SK-N-SH (cell line): ENCODE data around the gene PCCB. TPM values are rescaled to one million over a fixed set of nuclear protein-coding genes. Genes with fewer than 3 reads are reported as not detected.

Source experiments
- CTCF ChIA-PET: fragments of 300-600, 350-600 bp; formaldehyde crosslinking; extraction: SDS; loops from one replicate; lab custom pipeline; 2021; lab: Yijun Ruan, JAX
- POLR2A ChIA-PET: fragments of 350-600 bp; sonication (Branson Sonifier 250); formaldehyde crosslinking; extraction: SDS; loops from one replicate; lab custom pipeline; 2020; ENCODE audit warnings: antibody characterized with exemption, inconsistent platforms; lab: Yijun Ruan, JAX
- DNase-seq: peaks from one replicate; pipeline ENCODE4 v3.0.0; 2012
- H2AFZ ChIP-seq: fragments of 200-600 bp; sonication (generic); 2 replicates; pipeline ENCODE4 v1.8.1; 2016; ENCODE audit warnings: antibody characterized with exemption, mild to moderate bottlenecking, low read depth
- H3F3A ChIP-seq: fragments of 200-600 bp; sonication (generic); replicated peaks from 2 replicates; pipeline ENCODE3; 2016; ENCODE audit warnings: antibody characterized with exemption, mild to moderate bottlenecking; ENCODE audit not compliant: insufficient read depth
- H3K27ac ChIP-seq, 2 experiments: fragments of 200-500 bp in 1 of 2; fragments of 200-600 bp in 1 of 2; sonication (Bioruptor generic) in 1 of 2; sonication (generic), shearing (Covaris generic) in 1 of 2; 2 replicates each; pipeline versions ENCODE4 v1.5.1 to v1.6.1; 2014 to 2016; ENCODE audit warnings: low read depth in 2 of 2, inconsistent platforms in 1 of 2, low read length in 1 of 2, mild to moderate bottlenecking in 1 of 2, mixed read lengths in 1 of 2
- H3K27me3 ChIP-seq: fragments of 200-600 bp; sonication (generic), shearing (Covaris generic); 2 replicates; pipeline ENCODE4 v1.6.1; 2016; ENCODE audit warnings: mixed run types; ENCODE audit not compliant: insufficient read depth
- H3K36me3 ChIP-seq, 2 experiments: fragments of 200-500 bp in 1 of 2; fragments of 200-600 bp in 1 of 2; sonication (Bioruptor generic) in 1 of 2; sonication (generic) in 1 of 2; replicated peaks in 1 of 2; 2 replicates each; pipeline versions ENCODE3 to v1.5.1; 2014 to 2016; ENCODE audit warnings: low read length in 1 of 2, mild to moderate bottlenecking in 1 of 2; ENCODE audit not compliant: insufficient read depth in 2 of 2, control insufficient read depth in 1 of 2
- H3K4me1 ChIP-seq, 2 experiments: fragments of 200-500 bp in 1 of 2; fragments of 200-600 bp in 1 of 2; sonication (Bioruptor generic) in 1 of 2; sonication (generic), shearing (Covaris generic) in 1 of 2; 2 replicates each; pipeline versions ENCODE4 v1.5.1 to v1.6.1; 2014 to 2016; ENCODE audit warnings: low read depth in 1 of 2, low read length in 1 of 2, mixed run types in 1 of 2; ENCODE audit not compliant: insufficient read depth in 2 of 2, control insufficient read depth in 1 of 2
- H3K4me2 ChIP-seq: fragments of 200-600 bp; sonication (generic), shearing (Covaris generic); 2 replicates; pipeline ENCODE4 v1.6.1; 2017; ENCODE audit warnings: mixed run types
- H3K4me3 ChIP-seq, 2 experiments: fragments of 200-500 bp in 1 of 2; fragments of 200-600 bp in 1 of 2; sonication (Bioruptor generic) in 1 of 2; sonication (generic), shearing (Covaris generic) in 1 of 2; 2 replicates each; pipeline versions ENCODE4 v1.5.1 to v1.8.1; 2014 to 2016; ENCODE audit warnings: low read depth in 2 of 2, inconsistent platforms in 1 of 2, low read length in 1 of 2, mild to moderate bottlenecking in 1 of 2, mixed read lengths in 1 of 2, moderate library complexity in 1 of 2
- H3K79me2 ChIP-seq: fragments of 200-600 bp; sonication (generic); 2 replicates; pipeline ENCODE4 v1.8.1; 2017; ENCODE audit warnings: mild to moderate bottlenecking; ENCODE audit not compliant: insufficient read depth
- H3K9ac ChIP-seq: fragments of 200-600 bp; sonication (generic); 2 replicates; pipeline ENCODE4 v1.6.1; 2017; ENCODE audit warnings: mixed run types
- H3K9me2 ChIP-seq: fragments of 200-600 bp; sonication (generic); 2 replicates; pipeline ENCODE4 v1.6.1; 2017; ENCODE audit warnings: mixed run types
- H3K9me3 ChIP-seq: fragments of 200-600 bp; sonication (generic); 2 replicates; pipeline ENCODE4 v1.6.1; 2017; ENCODE audit warnings: mixed run types, mild to moderate bottlenecking, moderate library complexity
- H4K20me1 ChIP-seq: fragments of 200-600 bp; sonication (generic); 2 replicates; pipeline ENCODE4 v1.6.1; 2017; ENCODE audit warnings: mild to moderate bottlenecking, mixed run types; ENCODE audit not compliant: insufficient read depth
- EP300 ChIP-seq, 2 experiments: IDR thresholded peaks; 2 replicates each; pipeline versions ENCODE4 v1.4.0 to v1.6.1; 2012; ENCODE audit warnings: borderline replicate concordance in 1 of 2, low read depth in 1 of 2, low read length in 1 of 2
- FOSL2 ChIP-seq: IDR thresholded peaks from 2 replicates; pipeline ENCODE4 v1.4.0; 2012; ENCODE audit warnings: low read depth, mild to moderate bottlenecking, moderate library complexity, borderline replicate concordance
- JUND ChIP-seq: IDR thresholded peaks from 2 replicates; pipeline ENCODE4 v1.4.0; 2012
- MEF2A ChIP-seq: IDR thresholded peaks from 2 replicates; pipeline ENCODE4 v1.4.0; 2012; ENCODE audit warnings: low read depth, borderline replicate concordance
- NFIC ChIP-seq: IDR thresholded peaks from 2 replicates; pipeline ENCODE4 v1.4.0; 2012; ENCODE audit warnings: borderline replicate concordance
- NRF1 ChIP-seq: IDR thresholded peaks from 2 replicates; pipeline ENCODE4 v1.6.1; 2012; ENCODE audit warnings: low read depth, mild to moderate bottlenecking, low read length
- POLR2AphosphoS5 ChIP-seq: IDR thresholded peaks from 2 replicates; pipeline ENCODE4 v1.6.1; 2012; ENCODE audit warnings: low read depth, low read length
- RFX5 ChIP-seq: IDR thresholded peaks from 2 replicates; pipeline ENCODE4 v1.6.1; 2012; ENCODE audit warnings: mild to moderate bottlenecking, improper control_type of control experiment, low read length
- SIN3A ChIP-seq: IDR thresholded peaks from 2 replicates; pipeline ENCODE4 v1.6.1; 2012; ENCODE audit warnings: low read depth, mild to moderate bottlenecking, low read length, moderate library complexity, borderline replicate concordance
- TCF12 ChIP-seq: IDR thresholded peaks from 2 replicates; pipeline ENCODE4 v1.4.0; 2012
- TEAD4 ChIP-seq: IDR thresholded peaks from 2 replicates; pipeline ENCODE4 v1.4.0; 2012; ENCODE audit warnings: mild to moderate bottlenecking, borderline replicate concordance; ENCODE audit not compliant: insufficient read depth
- WGBS: methylation state at CpG from one replicate; pipeline ENCODE4 v1.1.6; 2017; ENCODE audit warnings: low lambda C conversion rate; 5-methylcytosine and 5-hydroxymethylcytosine counted together
- polyA plus RNA-seq, 3 experiments: library from polyadenylated mRNA; depleted of rRNA; stranded (reverse); fragments of >200 nt; gene quantifications; 2 replicates each; pipeline ENCODE4 v1.2.3, GENCODE V29; 2012
- TF ChIP-seq, protein P1 (sequence below): IDR thresholded peaks from 2 replicates; pipeline ENCODE4; 2012
- TF ChIP-seq, protein P2 (sequence below): IDR thresholded peaks from 2 replicates; pipeline ENCODE4 v1.4.0; 2012; ENCODE audit warnings: low read depth
- TF ChIP-seq, protein P3 (sequence below): IDR thresholded peaks from 2 replicates; pipeline ENCODE4 v1.6.1; 2012; ENCODE audit warnings: mild to moderate bottlenecking, low read depth, low read length, moderate library complexity

Gene PCCB
- polyA plus RNA-seq, 1 of the 3 experiments (the other 2 are of a cell fraction) = 67.5 TPM

DNA sequence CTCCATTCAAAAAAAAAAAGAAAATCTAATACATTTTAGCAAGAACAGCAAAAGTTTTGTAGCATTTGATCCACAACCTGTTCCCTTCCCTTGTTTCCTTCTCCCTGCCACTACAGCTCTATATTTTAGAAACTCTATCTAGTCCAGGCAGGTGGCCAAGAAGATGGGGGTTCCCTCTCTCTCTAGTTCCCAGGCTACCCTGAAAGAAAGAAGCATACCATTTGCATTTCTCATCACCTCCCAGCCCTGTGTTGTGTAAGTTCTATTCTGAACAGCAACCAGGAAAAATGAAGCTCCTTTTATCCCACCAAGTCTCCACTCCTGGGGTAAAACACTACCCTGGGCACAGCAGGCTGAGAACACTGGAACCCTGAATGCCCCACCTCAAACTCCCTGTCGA, 100.0 kb downstream of the PCCB start:
- Histone ChIP-seq H3K9me2 (no peaks in the 10 kb centered on the region), H2AFZ (no peak overlapping the region), H3K36me3 (peaks cover 11 to 33% of the 10 kb centered on the region in 2 experiments), H3K9me3 (no peaks in the 10 kb centered on the region), H3K79me2 (no peaks in the 10 kb centered on the region), H3K4me3 (peak overlapping the region in 1 of 2 experiments; percentile 31; a peak in 1 of 4 replicates), H3K4me2 (peak overlapping the region; percentile 67), H3K4me1 (peaks cover 0 to 8% of the 10 kb centered on the region in 2 experiments; a peak in 3 of 4 replicates), H4K20me1 (no peaks in the 10 kb centered on the region), H3F3A (peaks cover 13% of the 10 kb centered on the region), H3K27me3 (no peaks in the 10 kb centered on the region), H3K9ac (peak overlapping the region; percentile 63; the same call in 1 of the 2 replicates), H3K27ac (peak overlapping the region; percentile 54 to 98; a peak in 3 of 4 replicates)
- CTCF ChIA-PET = interaction anchor here (1.2 to 1.3 kb wide), 2 partner anchors 10 to 402 kb away, joined by 3 to 4 read pairs; partner anchors contain the start of gene STAG1
- TF ChIP-seq RFX5 = no peak
- peak; percentile 46; the same call in 1 of the 2 replicates for TF ChIP-seq POLR2AphosphoS5
- peak; percentile 75 for TF ChIP-seq TCF12
- TF ChIP-seq MEF2A = peak; percentile 36; the same call in 1 of the 2 replicates
- TF ChIP-seq SIN3A = no peak
- TF ChIP-seq, protein P1, sequence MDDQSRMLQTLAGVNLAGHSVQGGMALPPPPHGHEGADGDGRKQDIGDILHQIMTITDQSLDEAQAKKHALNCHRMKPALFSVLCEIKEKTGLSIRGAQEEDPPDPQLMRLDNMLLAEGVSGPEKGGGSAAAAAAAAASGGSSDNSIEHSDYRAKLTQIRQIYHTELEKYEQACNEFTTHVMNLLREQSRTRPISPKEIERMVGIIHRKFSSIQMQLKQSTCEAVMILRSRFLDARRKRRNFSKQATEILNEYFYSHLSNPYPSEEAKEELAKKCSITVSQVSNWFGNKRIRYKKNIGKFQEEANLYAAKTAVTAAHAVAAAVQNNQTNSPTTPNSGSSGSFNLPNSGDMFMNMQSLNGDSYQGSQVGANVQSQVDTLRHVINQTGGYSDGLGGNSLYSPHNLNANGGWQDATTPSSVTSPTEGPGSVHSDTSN = peak; percentile 65
- peak; percentile 94 for TF ChIP-seq NFIC
- TF ChIP-seq, protein P2, sequence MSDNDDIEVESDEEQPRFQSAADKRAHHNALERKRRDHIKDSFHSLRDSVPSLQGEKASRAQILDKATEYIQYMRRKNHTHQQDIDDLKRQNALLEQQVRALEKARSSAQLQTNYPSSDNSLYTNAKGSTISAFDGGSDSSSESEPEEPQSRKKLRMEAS = peak; percentile 15; the same call in 1 of the 2 replicates
- TF ChIP-seq, protein P3, sequence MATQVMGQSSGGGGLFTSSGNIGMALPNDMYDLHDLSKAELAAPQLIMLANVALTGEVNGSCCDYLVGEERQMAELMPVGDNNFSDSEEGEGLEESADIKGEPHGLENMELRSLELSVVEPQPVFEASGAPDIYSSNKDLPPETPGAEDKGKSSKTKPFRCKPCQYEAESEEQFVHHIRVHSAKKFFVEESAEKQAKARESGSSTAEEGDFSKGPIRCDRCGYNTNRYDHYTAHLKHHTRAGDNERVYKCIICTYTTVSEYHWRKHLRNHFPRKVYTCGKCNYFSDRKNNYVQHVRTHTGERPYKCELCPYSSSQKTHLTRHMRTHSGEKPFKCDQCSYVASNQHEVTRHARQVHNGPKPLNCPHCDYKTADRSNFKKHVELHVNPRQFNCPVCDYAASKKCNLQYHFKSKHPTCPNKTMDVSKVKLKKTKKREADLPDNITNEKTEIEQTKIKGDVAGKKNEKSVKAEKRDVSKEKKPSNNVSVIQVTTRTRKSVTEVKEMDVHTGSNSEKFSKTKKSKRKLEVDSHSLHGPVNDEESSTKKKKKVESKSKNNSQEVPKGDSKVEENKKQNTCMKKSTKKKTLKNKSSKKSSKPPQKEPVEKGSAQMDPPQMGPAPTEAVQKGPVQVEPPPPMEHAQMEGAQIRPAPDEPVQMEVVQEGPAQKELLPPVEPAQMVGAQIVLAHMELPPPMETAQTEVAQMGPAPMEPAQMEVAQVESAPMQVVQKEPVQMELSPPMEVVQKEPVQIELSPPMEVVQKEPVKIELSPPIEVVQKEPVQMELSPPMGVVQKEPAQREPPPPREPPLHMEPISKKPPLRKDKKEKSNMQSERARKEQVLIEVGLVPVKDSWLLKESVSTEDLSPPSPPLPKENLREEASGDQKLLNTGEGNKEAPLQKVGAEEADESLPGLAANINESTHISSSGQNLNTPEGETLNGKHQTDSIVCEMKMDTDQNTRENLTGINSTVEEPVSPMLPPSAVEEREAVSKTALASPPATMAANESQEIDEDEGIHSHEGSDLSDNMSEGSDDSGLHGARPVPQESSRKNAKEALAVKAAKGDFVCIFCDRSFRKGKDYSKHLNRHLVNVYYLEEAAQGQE = no peak
- TF ChIP-seq JUND = peak; percentile 85
- TF ChIP-seq TEAD4 = peak; percentile 62; the same call in 1 of the 2 replicates
- TF ChIP-seq FOSL2 = peak; percentile 75
- TF ChIP-seq EP300 (IDR thresholded peaks at IDR 0.05; ENCODE audit: borderline replicate concordance in 1 of 2, low read depth in 1 of 2, low read length in 1 of 2) = peak in 1 of 2 experiments; percentile 47; a peak in 1 of 4 replicates
- TF ChIP-seq NRF1 = no peak
- 67% methylated on average over 1 of the region's 1 CpG for WGBS
- POLR2A ChIA-PET = no interaction called here
- no peak for DNase-seq
